Urothelium cell line (cell line): ENCODE data around the gene CFAP52.
"Not testable (repeated sequence)": the region's sequence is repeated elsewhere in the genome, so short reads cannot be mapped to it uniquely, and the experiment has no call there.

Source experiments
- DNase-seq: peaks from one replicate; pipeline ENCODE4 v3.0.0; 2011; ENCODE audit warnings: low spot score, mixed read lengths
- FAIRE-seq: peaks from 2 replicates; lab custom pipeline; 2011; peaks lifted over from hg19 to GRCh38; lab: Jason Lieb, UNC

Gene CFAP52

DNA sequence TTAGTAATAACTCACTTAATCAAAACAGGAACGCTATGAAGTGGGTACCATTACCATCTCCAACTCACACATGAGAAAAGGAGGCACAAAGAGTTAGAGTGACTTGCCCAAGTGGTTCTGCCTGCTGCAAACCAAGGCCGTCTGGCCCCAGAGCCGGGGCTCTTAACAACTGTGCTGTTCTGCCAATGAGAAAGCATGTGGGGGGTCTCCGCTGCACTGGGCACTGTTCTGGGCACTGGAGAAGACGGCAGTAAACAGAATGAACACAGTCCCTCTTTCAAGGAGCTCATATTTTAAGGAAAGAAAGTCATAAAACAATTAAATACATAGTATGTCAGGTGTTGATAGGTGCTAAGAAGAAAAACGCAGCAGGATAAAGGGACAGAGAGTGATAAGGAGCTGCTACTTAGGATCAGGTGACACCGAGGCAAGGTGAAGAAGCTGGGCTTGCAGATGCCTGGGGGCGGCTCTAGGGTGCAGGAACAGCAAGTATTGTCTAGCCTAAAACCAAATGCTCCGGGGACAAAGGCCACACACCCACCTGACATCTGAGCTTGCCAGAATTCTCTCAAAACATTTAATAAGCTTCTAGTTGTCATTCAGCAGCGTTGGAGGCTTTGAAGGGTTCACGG, 7.4 kb upstream of the CFAP52 start:
- DNase-seq, result no peak
- FAIRE-seq, result no peak

DNA sequence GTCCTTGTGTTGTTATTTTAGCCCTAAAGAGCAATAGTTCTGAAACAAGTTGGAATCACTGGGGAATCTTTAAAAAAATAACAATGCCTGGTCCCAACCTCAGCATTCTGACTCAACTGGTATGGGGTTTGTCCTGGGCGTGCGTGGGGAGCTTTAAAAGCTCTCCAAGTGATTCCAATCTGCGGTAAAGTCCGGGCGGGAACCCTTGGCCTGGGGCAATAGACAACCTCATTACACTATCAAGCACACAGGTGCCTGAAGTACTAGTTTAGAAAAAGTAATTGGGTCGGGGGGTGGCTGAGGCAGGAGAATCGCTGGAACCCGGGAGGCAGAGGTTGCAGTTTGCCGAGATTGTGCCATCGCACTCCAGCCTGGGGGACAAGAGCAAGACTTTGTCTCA, 5.2 kb upstream of the CFAP52 start:
- no peak for DNase-seq
- no peak for FAIRE-seq

DNA sequence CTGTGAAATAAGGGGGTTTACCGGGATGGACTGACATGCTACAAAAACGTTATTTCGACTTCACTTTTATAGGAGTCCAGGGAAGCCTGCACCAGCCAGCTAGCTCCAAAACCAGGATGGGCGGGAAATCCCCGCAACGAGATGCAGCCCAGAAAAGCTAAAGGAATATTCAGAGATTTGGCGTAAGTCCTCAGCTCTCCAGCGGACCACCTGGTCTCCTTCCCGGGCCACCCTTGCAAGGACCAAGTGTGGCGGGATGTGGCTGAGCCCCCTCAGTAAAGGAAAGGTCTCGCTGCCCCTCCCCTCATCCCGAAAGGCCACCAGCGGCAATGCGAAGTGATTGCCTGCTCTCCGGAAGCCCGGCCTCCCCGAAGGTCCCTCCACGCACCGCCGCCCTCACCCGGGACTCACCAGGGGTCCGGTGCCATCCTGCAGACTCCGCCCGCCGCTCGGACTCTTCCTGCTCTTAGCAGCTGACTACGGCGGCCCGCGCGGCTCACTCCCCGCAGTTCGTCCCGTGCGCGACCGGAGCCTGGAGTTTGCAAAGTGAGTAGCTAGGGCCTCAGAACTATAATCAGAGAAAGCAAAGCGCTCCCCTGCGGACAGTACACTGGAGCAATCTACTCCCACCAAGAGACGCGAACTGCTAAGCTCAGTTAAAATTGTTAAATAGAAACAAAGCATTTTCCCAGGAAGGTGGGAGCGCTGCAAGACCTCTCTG, 901 bp upstream of the CFAP52 start, which contains the start of gene STX8:
TSS of gene STX8 (minus strand) at position 440 of the 721 bp plus-strand sequence. CDS start at position 428, 12 bp downstream.
- no peak for FAIRE-seq
- peak; percentile 77 for DNase-seq

DNA sequence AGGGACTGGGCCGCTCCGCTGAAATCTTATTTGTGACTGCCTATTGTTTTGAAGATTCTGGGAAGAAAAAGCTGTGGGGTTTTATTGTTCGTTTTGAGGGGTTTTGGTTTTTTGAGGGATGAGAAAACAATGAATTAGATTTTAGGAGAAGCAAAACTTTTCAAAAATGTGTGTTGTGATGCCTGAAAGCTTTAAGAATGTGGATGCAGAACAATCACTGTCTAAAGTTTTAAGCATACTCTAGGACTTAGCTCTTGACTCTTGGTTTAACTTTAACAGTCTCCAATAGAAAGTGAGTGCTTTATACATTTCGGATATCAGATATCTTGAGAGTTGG, 899 bp downstream of the CFAP52 start:
- FAIRE-seq (no peak), DNase-seq (no peak)

DNA sequence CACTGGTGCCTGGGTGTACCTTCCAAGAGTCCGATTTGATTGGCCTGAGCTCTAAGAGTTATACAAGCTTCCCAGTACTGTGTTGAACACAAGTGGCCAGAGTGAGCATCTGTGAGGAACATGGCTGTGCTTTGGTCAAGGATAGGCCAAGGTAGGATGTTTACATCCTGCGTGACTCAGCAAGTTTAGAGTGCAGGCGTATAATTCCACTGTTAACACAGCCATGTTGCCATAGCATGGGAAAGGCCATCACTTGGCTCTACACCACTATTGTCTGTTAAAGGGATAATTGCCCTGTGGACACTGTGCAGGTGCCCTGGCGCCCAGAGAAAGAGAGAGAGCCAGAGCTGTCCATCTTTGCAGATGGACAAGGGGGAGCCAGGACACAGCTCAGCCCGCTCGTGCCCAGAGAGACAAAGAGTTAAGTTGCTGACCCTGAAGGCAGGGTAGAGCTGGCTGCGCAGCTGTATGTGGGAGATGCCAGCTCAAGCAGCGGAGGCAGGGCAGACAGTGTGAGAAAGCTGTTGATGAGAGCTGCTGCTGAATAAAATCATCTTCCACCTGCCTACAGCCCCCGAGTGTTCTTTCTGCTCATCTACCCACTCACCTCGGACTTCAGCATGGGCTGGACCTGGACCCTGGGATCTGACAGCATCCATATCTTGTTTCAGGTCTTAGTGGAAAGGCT, 11.7 kb downstream of the CFAP52 start:
- no peak for DNase-seq
- FAIRE-seq, result no peak

DNA sequence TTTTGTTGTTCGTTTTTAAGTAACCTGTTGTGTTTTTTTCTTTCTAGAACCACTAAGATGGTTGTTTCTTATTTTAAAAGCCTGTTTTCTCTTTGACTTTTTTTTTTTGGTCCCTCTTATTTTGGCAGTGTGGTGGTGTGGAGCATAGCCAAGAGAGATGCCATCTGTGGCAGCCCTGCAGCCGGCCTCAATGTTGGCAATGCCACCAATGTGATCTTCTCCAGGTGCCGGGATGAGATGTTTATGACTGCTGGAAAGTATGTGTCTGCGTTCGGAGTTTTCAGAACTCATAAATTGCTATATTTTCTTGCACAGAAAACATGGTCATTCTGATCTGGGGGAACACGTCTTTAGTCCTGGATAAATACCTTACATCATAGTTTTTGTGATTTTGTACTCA, 17.6 kb downstream of the CFAP52 start:
- no peak for FAIRE-seq
- no peak for DNase-seq

DNA sequence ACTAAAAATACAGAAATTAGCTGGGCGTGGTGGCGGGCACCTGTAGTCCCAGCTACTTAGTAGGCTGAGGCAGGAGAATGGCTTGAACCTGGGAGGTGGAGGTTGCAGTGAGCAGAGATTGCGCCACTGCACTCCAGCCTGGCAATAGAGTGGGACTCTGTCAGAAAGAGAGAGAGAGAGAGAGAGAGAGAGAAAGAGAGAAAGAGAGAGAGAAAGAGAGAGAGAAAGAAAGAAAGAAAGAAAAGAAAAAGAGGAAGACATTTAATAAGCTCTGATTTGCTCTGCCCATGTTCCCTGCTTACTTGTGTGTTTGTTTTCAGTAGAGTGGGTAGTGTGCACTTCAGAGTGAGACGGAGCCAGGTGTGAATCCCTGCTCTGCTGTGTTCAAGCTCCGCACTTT, 21.2 kb downstream of the CFAP52 start:
- not testable (repeated sequence) for DNase-seq, FAIRE-seq

DNA sequence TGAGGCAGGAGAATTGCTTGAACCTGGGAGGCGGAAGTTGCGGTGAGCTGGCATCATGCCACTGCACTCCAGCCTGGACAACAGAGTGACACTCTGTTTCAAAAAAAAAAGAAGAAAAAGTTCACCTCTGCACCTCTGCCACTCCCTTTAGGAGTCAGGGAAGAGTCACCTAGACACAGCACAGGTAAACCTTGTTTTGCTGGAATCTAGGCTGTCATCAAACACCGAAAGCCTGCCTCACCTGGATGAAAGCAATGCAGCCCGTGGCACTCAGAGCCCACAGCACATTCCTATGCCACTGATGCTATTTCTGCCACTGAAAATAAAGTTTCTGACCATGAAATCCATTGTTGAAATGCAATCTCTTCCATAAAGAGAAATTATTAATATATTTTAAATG, 22.2 kb downstream of the CFAP52 start:
- FAIRE-seq, result no peak
- no peak for DNase-seq

DNA sequence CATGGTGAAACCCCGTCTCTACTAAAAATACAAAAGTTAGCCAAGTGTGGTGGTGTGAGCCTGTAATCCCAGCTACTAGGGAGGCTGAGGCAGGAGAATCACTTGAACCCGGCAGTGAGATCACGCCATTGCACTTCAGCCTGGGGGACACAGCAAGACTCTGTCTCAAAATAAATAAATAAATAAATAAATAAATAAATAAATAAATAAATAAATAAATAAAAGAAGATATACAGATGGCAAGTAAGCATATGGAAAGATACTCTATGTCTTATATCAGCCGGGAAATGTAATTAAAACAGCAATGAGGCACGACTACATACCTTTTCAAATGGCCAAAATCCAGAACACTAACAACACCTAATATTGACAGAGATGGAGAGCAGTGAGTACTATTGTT, 28.1 kb downstream of the CFAP52 start:
- not testable (repeated sequence) for DNase-seq, FAIRE-seq

DNA sequence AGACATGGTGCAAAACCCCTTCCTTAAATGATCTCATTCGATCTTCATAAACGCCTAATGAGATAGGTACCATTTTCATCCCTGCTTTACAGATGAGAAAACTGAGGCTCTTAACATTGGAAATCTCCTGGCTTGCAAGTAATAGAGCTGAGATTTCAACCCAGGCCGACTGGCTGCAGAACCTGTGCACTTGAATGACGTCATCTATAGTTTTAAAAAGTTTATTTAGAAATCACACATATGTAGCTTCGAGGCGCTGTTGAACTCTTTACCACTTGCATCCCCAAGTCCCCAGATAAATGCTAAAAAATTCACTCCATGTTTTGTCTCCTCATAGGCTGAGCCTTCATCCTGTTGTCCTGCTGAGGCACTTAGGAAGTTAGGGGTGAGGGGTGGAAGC, 30.0 kb downstream of the CFAP52 start:
- no peak for DNase-seq
- no peak for FAIRE-seq

DNA sequence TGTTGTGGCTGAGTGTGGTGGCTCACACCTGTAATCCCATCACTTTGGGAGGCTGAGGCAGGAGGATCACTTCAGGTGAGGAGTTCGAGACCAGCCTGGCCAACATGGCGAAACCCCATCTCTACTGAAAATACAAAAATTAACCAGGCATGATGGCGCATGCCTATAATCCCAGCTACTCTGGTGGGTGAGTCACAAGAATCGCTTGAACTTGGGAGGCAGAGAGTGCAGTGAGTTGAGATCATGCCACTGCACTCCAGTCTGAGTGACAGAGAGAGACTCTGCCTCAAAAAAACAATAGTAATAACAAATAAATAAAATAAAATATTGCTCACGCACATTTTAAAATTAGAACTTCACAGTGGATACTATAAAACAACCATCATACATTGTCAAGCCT, 30.6 kb downstream of the CFAP52 start:
- not testable (repeated sequence) for DNase-seq, FAIRE-seq

DNA sequence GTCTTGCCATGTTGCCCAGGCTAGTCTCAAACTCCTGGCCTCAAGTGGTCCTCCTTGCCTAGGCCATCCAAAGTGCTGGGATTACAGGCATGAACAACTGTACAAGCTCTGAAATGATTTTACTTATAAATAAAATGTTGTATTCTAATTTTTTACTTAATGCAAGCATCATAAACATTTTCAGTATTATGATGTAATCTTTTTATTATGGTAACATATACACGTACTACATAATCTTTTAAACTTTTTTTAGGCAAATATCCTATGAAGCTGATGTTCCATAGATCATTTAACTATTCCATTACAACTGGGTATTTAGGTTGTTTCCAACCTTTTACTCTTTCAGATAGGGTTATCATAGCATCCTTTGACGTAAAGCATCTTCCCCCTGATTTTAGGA, 35.1 kb downstream of the CFAP52 start:
- no peak for DNase-seq
- no peak for FAIRE-seq

DNA sequence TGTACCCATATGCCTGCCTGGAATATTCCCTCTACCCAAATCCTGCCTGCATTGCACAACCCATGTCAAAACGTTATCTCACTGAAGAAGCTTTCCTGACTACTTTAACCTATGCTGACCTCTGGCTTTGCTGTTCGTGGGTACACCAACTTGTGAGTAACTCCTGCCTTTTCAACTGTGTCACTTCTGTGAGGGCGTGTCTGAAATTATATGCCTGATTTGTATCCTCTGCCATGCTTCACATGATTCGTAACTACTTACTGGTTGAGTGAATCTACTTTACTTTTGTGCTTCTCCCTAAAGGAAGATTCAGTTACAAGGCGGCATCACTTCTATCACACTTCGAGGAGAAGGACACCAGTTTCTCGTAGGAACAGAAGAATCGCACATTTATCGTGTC, 35.6 kb downstream of the CFAP52 start:
- FAIRE-seq, result no peak
- no peak for DNase-seq

DNA sequence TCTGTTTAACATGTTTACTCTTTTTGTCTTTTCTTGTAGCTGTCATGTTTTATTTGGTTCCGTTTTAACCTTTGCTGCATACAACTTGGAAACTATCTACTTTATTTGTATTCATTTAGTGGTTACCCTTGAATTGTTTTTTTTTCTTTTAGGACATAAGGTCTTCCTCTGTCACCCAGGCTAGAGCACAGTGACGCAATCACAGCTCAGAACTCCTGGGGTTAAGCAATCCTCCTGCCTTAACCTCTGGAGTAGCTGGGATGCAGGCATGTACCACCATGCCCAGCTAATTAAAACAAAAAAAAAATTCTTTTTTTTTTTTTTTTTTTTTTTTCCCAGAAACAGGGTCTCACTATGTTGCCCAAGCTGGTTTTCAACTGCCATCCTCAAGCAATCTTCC, 39.0 kb downstream of the CFAP52 start:
- FAIRE-seq, result no peak

DNA sequence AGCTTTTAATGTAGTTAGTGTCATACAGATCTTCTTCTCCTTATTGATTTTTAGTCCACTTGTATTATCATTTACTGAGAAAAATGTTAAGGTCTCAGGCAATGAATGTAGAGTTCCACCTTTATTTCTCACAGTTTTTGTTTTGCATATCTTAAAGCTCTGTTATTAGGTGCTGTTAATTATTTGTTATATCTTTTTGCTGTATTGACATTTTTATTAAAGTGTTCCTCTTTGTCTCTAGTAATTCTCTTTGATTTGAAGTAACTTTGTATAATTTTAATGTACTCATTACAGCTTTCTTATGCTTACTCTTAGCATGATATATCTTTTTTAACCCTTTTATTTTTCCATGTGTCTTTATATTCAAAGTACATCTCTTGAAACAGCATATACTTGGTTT, 46.5 kb downstream of the CFAP52 start:
- FAIRE-seq, result no peak
- no peak for DNase-seq

More for the DNA sequence above, 39.0 kb downstream of the CFAP52 start:
- DNase-seq, result no peak

DNA sequence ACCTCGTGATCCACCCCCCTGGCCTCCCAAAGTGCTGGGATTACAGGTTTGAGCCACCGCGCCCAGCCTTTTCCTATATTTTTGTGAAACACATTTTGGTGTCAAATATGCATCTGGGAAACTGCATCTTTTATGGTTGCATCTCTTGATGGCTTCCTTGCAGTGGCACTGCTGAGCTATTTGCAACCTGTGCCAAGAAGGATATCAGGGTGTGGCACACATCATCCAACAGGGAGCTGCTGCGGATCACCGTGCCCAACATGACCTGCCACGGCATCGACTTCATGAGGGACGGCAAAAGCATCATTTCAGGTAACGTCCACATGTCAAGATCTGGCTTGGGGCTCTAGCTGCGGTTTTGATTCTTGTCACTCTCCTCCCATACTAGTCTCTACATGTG, 52.1 kb downstream of the CFAP52 start:
- no peak for DNase-seq
- no peak for FAIRE-seq

DNA sequence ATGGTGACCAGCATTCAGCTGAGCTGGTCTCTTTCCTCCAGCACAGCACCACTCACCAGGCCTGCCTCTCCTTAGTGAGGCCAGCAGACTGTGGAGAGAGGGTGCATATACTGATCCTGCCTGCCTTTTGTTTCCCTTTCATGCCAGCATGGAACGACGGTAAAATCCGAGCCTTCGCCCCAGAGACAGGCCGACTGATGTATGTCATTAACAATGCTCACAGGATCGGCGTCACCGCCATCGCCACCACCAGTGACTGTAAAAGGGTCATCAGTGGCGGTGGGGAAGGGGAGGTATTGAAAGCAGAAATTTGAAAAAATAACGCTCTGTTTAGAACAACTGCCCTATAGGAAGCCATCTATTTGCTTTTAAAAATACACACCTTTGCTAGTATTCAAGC, 56.3 kb downstream of the CFAP52 start:
- no peak for DNase-seq
- no peak for FAIRE-seq

DNA sequence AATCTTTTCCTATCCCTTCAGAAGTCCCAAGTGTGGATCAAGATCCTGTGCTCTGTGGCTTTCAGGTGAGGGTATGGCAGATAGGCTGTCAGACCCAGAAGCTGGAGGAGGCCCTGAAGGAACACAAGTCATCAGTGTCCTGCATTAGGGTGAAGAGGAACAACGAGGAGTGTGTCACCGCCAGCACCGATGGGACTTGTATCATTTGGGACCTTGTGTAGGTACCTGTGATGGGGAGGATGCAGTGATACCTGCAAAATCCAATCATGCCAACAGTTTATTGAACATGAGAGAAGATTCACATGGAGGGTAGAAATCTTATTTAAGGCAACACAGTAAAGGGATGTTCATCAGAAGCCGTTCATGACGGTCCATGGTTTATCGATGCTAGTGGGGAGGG, 58.9 kb downstream of the CFAP52 start:
- no peak for DNase-seq
- no peak for FAIRE-seq

DNA sequence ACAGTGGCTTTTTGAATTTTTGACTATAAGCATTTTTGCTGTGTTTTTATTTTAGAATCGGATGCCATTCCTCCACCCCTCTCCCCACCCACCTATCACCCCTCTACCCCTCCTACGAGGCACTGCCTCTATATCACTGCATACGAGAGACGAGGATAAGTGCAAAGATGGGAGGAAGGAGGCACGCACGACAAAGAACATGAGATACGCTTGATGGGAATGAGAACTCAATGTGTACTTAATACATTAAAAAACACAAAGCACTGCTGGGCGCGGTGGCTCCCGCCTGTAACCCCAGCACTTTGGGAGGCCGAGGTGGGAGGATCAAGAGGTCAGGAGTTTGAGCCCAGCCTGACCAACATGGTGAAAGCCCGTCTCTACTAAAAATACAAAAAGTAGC, 60.1 kb downstream of the CFAP52 start:
- DNase-seq (no peak), FAIRE-seq (no peak)

DNA sequence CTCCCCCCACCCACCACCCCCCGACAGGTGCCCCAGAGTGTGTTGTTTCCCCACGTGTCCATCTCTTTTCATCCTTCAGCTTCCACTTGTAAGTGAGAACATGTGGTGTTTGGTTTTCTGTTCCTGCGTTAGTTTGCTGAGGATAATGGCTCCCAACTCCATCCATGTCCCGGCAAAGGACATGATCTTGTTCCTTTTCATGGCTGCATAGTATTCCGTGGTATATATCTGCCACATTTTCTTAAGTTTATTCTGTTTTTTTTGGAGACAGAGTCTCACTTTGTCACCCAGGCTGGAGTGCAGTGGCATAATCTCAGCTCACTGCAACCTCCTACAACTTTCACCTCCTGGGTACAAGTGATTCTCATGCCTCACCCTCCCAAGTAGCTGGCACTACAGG, 63.9 kb downstream of the CFAP52 start:
- DNase-seq, FAIRE-seq: not testable (repeated sequence)

DNA sequence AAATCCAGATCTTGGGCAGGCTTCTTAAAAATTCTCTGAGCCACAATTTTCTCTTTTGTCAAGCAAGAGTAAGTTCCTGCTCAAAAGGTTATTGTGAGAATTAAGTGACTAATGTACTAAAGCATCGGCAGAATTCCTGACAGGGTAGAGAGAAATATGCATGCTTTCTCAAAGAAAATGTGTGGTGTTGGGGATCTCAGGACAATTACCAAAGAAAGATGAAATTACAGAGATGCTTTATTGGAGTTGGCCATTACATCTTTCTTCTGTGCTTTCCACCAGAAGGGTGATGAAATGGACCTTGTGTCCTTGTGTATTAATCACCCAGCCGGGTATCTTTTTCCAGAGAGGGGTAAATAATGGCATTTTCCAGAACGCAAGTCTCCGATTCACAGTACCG, 67.2 kb downstream of the CFAP52 start:
- FAIRE-seq (no peak), DNase-seq (no peak)
